ENCODE data around the gene KIFC3. TPM values are rescaled to one million over a fixed set of nuclear protein-coding genes. Genes with fewer than 3 reads are reported as not detected.

KIFC3 gene
- total and polyA plus RNA-seq, 9 donors, result 4.6 to 54.0 (median 23.8) TPM

DNA sequence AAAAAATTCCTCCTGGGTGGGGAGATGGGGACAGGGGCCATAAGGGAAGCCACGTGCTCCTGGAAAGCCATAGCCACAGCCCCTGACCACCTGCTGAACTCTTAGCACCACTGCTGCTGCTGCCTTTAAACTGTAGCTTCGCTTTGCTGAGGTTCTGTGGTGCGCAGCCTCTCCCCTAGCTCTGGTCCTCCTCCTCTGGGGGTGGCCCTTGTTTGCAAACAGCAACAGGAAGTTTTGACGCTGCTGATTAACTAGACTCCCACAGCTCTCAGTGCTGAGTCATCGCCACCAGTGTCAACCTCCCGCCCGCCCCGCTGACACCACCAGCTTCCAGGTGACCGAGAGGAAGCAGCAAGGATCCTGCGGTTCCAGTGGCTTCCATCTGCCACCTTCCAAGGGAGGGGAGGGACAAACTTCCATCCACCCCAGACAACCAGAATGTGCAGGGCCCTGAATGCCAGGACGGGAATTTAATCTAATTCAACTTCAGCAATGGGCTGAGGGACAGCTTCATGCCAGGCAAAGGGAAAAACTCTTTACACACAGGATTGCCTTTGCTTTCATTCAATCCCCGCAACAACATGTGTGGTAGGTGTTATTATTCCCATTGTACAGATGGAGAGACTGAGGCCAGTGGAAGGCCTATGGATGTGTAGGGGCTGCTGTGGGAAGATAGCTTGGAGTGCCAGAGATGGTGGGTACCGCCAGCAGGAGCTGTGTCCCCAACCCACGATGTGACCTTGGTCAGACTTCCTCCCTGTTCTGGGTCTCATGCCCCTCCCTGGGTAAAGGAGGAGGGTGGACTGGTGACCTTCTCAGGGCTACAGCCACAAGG, 8.1 kb upstream of the KIFC3 start:
- intact Hi-C loops (cut with DNase I), result no loop called here

DNA sequence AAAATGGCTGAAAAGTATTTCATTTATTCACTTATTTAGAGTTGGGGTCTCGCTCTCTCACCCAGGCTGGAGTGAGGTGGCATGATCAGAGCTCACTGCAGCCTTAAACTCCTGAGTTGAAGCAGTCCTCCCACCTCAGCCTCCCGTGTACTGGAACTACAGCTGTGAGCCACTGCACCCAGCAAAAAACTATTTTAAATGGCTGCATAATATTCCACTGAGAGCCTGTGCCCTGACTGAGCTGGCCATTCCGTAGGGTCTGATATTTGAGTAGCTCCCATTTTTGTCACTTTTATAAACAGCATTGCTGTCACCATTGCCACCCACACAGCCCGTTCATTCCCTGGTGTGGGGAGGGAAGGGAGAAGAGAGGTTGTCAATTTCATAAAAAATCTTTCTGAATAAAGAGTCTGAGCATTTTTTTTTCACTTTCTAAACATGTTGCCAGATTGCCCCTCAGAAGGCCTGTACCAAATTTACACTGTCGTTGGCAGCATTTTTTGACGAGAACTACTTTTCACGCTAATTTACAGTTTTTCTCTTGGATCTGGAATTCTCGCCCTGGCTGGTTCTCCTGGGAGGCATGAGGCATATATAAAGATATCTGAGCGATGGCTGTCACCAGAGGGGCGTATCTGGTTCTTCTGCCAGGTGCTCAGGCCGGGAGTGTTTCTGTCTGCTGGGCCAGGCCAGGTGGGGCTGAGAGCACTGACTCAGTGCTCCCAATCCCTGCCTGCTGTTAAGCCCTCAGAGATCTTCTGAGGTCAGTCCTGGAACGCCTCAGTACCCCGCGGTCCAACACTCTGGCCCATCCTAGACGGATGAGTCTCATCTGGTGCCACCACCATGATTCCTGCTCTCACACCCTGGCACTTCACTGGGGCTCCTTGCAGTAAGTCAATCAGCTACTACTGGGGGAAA, 7.2 kb upstream of the KIFC3 start:
- Histone ChIP-seq H3K36me3 (no peaks in the 10 kb centered on the region), H3K4me3 (no peak overlapping the region), H3K9me3 (no peaks in the 10 kb centered on the region), H3K4me1 (ENCODE audit: insufficient read depth) (peaks cover 3% of the 10 kb centered on the region), H3K27ac (no peak overlapping the region), H3K27me3 (no peaks in the 10 kb centered on the region)
- 74 to 81% (median 80%) methylated on average over 15 of the region's 15 CpGs for WGBS, 3 donors
- DNase-seq, result no peak
- intact Hi-C loops (cut with DNase I), result no loop called here
- TF ChIP-seq, protein P1, sequence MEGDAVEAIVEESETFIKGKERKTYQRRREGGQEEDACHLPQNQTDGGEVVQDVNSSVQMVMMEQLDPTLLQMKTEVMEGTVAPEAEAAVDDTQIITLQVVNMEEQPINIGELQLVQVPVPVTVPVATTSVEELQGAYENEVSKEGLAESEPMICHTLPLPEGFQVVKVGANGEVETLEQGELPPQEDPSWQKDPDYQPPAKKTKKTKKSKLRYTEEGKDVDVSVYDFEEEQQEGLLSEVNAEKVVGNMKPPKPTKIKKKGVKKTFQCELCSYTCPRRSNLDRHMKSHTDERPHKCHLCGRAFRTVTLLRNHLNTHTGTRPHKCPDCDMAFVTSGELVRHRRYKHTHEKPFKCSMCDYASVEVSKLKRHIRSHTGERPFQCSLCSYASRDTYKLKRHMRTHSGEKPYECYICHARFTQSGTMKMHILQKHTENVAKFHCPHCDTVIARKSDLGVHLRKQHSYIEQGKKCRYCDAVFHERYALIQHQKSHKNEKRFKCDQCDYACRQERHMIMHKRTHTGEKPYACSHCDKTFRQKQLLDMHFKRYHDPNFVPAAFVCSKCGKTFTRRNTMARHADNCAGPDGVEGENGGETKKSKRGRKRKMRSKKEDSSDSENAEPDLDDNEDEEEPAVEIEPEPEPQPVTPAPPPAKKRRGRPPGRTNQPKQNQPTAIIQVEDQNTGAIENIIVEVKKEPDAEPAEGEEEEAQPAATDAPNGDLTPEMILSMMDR (IDR thresholded peaks at IDR 0.05), result no peak
- TF ChIP-seq POLR2A (IDR thresholded peaks at IDR 0.05) (no peak), EP300 (IDR thresholded peaks at IDR 0.05) (no peak)

More for the DNA sequence above, 8.1 kb upstream of the KIFC3 start:
- DNase-seq, result peak in 4 of 5 donors; percentile 42 to 66 (median 56)
- WGBS, 3 donors, result 19 to 35% (median 21%) methylated on average over 14 of the region's 14 CpGs
- Histone ChIP-seq H3K27ac (no peak overlapping the region), H3K4me3 (no peak overlapping the region), H3K36me3 (no peaks in the 10 kb centered on the region), H3K27me3 (no peaks in the 10 kb centered on the region), H3K9me3 (no peaks in the 10 kb centered on the region), H3K4me1 (ENCODE audit: insufficient read depth) (no peaks in the 10 kb centered on the region)
- no peak for TF ChIP-seq EP300 (IDR thresholded peaks at IDR 0.05)
- no peak for TF ChIP-seq POLR2A (IDR thresholded peaks at IDR 0.05)
- TF ChIP-seq, protein P1 (IDR thresholded peaks at IDR 0.05), result no peak

DNA sequence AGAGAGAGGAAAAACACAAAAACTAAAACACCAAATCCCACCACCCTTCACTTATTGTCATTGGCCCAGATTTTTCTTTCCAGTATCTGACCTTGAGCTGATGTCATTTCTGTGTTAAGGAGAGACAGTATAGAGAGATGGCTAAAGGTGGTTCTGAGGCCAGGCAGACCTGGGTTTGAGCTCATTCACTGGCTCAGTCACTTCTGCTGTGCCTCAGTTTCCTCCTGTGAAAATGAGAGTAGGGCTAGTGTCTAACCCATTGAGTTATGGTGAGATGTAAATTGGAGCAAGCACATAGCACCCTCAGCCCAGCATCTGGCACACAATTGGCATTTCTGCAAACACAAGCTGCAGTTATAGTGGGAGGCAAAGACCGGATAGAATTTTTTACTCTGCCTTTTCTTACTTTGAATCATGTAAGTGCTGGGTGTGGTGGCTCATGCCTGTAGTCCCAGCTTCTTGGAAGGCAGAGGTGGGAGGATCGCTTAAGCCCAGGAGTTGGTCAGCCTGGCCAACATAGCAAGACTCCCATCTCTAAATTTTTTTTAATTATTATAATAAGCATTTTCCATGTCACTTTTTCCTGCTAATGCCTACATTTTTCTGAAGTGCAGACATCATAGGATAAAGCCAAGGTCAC, 6.4 kb upstream of the KIFC3 start:
- DNase-seq, result no peak
- no peak overlapping the region for H3K27ac ChIP-seq
- no peaks in the 10 kb centered on the region for H3K27me3 ChIP-seq
- WGBS, 3 donors, result 42 to 52% (median 43%) methylated on average over 2 of the region's 2 CpGs
- TF ChIP-seq EP300 (IDR thresholded peaks at IDR 0.05), result no peak
- TF ChIP-seq, protein P1 (IDR thresholded peaks at IDR 0.05), result no peak
- TF ChIP-seq POLR2A (IDR thresholded peaks at IDR 0.05), result no peak
- H3K4me1 ChIP-seq (ENCODE audit: insufficient read depth), result peaks cover 3% of the 10 kb centered on the region
- no peaks in the 10 kb centered on the region for H3K36me3 ChIP-seq
- H3K4me3 ChIP-seq, result no peak overlapping the region
- intact Hi-C loops (cut with DNase I), result no loop called here
- H3K9me3 ChIP-seq, result no peaks in the 10 kb centered on the region

DNA sequence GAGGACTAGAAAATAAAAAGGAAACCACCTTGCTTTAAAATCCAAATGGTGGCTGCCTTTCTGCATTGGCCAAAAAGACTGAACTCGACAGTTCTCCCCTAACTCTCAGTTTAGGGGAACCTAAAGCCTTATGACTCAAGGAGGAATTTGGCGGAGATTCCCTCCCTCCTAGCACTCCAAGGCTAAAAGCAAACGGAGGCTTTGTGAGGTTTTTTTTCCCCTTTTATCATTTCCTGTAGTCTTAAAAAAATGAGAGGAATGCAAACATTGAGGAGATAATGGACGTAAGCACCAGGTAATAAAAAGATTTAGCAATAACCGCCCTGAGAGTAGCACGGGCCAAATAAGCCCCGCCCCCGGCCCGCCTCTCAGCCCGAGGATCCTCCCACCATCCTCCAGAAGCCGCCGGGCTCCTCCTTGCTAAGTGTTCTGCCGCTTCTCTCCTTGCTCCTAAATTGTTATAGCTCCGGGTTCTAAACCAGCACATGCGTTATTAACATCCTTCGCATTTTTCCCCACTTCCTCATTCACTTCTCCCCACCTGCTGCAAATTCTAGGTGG, 5.8 kb upstream of the KIFC3 start:
- H3K4me1 ChIP-seq (ENCODE audit: insufficient read depth), result peaks cover 3% of the 10 kb centered on the region
- TF ChIP-seq, protein P1 (IDR thresholded peaks at IDR 0.05), result no peak
- no peak for TF ChIP-seq POLR2A (IDR thresholded peaks at IDR 0.05)
- TF ChIP-seq EP300 (IDR thresholded peaks at IDR 0.05), result no peak
- no peaks in the 10 kb centered on the region for H3K27me3 ChIP-seq
- H3K9me3 ChIP-seq, result no peaks in the 10 kb centered on the region
- WGBS, 3 donors, result 2 to 4% (median 3%) methylated on average over 16 of the region's 16 CpGs
- peak; percentile 72 to 85 (median 79) for DNase-seq
- no peaks in the 10 kb centered on the region for H3K36me3 ChIP-seq
- H3K4me3 ChIP-seq, result no peak overlapping the region
- H3K27ac ChIP-seq, result no peak overlapping the region
- intact Hi-C loops (cut with DNase I), result no loop called here
